Fibroblast of lung (primary cell): ENCODE measurements around the gene HES3.

ENCODE experiments used
- EZH2 ChIP-seq: IDR thresholded peaks from 2 replicates; pipeline ENCODE4 v1.5.1; 2012; ENCODE audit warnings: low read length, control low read depth, mild to moderate bottlenecking; ENCODE audit errors: missing control alignments
- TF ChIP-seq, protein P1 (sequence below), 2 donors: IDR thresholded peaks in 1 of 2; conservative IDR thresholded peaks in 1 of 2; 1 replicate in 1 of 2; 2 replicates in 1 of 2; pipeline ENCODE4 v1.5.1; 2011 to 2012; ENCODE audit warnings: low read length in 2 of 2, control low read depth in 1 of 2, inconsistent platforms in 1 of 2, low read depth in 1 of 2, mild to moderate bottlenecking in 1 of 2

DNA sequence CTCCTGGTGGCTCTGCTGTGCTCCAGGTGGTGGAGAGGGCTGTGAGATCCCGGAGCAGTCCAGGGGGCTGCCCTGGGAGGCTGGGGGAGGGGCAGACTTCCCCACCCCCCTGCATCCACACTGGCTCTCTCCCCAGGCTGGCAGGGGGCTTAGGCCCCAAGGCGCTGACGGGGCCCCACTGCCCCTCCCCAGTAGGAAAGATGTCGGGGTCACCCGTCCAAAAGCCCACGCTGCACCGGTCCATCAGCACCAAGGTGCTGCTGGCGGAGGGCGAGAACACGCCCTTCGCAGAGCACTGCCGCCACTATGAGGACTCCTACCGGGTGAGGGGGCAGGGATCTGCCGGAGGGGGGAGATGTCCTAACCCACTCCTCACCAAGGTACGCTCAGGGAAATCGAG is 32.2 kb upstream of the HES3 start:
- TF ChIP-seq, protein P1, sequence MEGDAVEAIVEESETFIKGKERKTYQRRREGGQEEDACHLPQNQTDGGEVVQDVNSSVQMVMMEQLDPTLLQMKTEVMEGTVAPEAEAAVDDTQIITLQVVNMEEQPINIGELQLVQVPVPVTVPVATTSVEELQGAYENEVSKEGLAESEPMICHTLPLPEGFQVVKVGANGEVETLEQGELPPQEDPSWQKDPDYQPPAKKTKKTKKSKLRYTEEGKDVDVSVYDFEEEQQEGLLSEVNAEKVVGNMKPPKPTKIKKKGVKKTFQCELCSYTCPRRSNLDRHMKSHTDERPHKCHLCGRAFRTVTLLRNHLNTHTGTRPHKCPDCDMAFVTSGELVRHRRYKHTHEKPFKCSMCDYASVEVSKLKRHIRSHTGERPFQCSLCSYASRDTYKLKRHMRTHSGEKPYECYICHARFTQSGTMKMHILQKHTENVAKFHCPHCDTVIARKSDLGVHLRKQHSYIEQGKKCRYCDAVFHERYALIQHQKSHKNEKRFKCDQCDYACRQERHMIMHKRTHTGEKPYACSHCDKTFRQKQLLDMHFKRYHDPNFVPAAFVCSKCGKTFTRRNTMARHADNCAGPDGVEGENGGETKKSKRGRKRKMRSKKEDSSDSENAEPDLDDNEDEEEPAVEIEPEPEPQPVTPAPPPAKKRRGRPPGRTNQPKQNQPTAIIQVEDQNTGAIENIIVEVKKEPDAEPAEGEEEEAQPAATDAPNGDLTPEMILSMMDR (conservative IDR thresholded peaks at IDR 0.05 in 1 of 2, IDR thresholded peaks at IDR 0.05 in 1 of 2; ENCODE audit: low read depth in 1 of 2, low read length in 2 of 2) = no peak
- TF ChIP-seq EZH2 = no peak
